ENCODE measurements around the gene RNU6-1.

RNU6-1 gene

GRCh38 chr15:67836955-67837354 is 2.9 kb downstream of the RNU6-1 start:
- Histone ChIP-seq H3K4me3 (replicated peaks; ENCODE audit: insufficient read depth, low read length) (no peak overlapping the region), H3K27me3 (ENCODE audit: insufficient read depth, poor library complexity, severe bottlenecking) (no peaks in the 10 kb centered on the region), H3K27ac (replicated peaks) (no peak overlapping the region)
- TF ChIP-seq GABPA (IDR thresholded peaks at IDR 0.05; ENCODE audit: low read depth) (no peak), SPI1 (IDR thresholded peaks at IDR 0.05; ENCODE audit: borderline replicate concordance, low read depth) (no peak), POLR2AphosphoS5 (IDR thresholded peaks at IDR 0.05; ENCODE audit: low read depth) (no peak), REST (IDR thresholded peaks at IDR 0.05; ENCODE audit: insufficient replicate concordance, low read depth) (no peak)
- TF ChIP-seq, protein P1, sequence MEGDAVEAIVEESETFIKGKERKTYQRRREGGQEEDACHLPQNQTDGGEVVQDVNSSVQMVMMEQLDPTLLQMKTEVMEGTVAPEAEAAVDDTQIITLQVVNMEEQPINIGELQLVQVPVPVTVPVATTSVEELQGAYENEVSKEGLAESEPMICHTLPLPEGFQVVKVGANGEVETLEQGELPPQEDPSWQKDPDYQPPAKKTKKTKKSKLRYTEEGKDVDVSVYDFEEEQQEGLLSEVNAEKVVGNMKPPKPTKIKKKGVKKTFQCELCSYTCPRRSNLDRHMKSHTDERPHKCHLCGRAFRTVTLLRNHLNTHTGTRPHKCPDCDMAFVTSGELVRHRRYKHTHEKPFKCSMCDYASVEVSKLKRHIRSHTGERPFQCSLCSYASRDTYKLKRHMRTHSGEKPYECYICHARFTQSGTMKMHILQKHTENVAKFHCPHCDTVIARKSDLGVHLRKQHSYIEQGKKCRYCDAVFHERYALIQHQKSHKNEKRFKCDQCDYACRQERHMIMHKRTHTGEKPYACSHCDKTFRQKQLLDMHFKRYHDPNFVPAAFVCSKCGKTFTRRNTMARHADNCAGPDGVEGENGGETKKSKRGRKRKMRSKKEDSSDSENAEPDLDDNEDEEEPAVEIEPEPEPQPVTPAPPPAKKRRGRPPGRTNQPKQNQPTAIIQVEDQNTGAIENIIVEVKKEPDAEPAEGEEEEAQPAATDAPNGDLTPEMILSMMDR (IDR thresholded peaks at IDR 0.05; ENCODE audit: insufficient read depth, low read length) = no peak
- no peak for DNase-seq (ENCODE audit: low read depth in 1 of 2, low spot score in 1 of 2)

DNA sequence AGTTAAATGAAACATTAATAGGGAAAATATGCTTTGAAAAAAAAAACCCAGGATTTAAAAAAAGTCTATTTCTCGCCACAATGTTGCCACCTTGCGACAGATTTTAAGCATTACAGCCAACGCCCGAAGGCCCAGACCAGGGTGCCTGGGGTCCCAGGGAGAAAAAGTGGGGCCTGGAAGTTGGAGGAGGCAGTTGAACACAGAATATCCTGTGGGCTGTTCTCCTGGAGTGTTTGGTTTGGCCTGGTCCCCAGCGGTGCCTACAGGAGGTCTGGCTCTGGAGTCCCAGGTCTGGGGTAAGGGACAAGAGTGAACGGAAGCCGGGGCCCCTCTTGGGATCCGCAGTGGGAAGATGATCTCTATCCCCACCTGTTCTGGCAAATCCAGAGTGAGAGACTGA is 3.4 kb downstream of the RNU6-1 start:
- TF ChIP-seq, protein P1 (IDR thresholded peaks at IDR 0.05; ENCODE audit: insufficient read depth, low read length) = peak; percentile 54
- TF ChIP-seq GABPA (IDR thresholded peaks at IDR 0.05; ENCODE audit: low read depth) = no peak
- no peak overlapping the region for H3K4me3 ChIP-seq (replicated peaks; ENCODE audit: insufficient read depth, low read length)
- H3K27ac ChIP-seq (replicated peaks) = no peak overlapping the region
- no peaks in the 10 kb centered on the region for H3K27me3 ChIP-seq (ENCODE audit: insufficient read depth, poor library complexity, severe bottlenecking)
- no peak for DNase-seq (ENCODE audit: low read depth in 1 of 2, low spot score in 1 of 2)

DNA sequence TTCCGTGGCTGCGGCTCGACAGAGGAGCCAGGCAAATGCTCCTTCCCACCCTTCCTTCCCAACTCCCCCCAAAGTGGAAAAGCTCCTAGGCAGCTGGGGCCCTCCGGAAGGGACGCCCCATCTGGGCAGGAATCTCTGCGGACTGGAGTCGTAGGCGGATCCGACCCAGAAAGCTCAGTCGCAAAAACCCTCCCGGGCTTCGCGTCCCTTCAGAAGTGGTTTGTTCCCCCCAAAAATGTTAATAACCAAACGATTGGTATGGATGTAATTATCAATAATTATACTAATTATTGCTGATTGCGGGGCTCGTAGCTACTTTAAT is 3.8 kb downstream of the RNU6-1 start:
- Histone ChIP-seq H3K27me3 (ENCODE audit: insufficient read depth, poor library complexity, severe bottlenecking) (no peaks in the 10 kb centered on the region), H3K27ac (replicated peaks) (no peak overlapping the region), H3K4me3 (replicated peaks; ENCODE audit: insufficient read depth, low read length) (no peak overlapping the region)
- TF ChIP-seq REST (IDR thresholded peaks at IDR 0.05; ENCODE audit: insufficient replicate concordance, low read depth) (no peak), POLR2AphosphoS5 (IDR thresholded peaks at IDR 0.05; ENCODE audit: low read depth) (no peak), SPI1 (IDR thresholded peaks at IDR 0.05; ENCODE audit: borderline replicate concordance, low read depth) (no peak), GABPA (IDR thresholded peaks at IDR 0.05; ENCODE audit: low read depth) (no peak)
- TF ChIP-seq, protein P1 (IDR thresholded peaks at IDR 0.05; ENCODE audit: insufficient read depth, low read length) = no peak
- DNase-seq (ENCODE audit: low read depth in 1 of 2, low spot score in 1 of 2) = no peak

DNA sequence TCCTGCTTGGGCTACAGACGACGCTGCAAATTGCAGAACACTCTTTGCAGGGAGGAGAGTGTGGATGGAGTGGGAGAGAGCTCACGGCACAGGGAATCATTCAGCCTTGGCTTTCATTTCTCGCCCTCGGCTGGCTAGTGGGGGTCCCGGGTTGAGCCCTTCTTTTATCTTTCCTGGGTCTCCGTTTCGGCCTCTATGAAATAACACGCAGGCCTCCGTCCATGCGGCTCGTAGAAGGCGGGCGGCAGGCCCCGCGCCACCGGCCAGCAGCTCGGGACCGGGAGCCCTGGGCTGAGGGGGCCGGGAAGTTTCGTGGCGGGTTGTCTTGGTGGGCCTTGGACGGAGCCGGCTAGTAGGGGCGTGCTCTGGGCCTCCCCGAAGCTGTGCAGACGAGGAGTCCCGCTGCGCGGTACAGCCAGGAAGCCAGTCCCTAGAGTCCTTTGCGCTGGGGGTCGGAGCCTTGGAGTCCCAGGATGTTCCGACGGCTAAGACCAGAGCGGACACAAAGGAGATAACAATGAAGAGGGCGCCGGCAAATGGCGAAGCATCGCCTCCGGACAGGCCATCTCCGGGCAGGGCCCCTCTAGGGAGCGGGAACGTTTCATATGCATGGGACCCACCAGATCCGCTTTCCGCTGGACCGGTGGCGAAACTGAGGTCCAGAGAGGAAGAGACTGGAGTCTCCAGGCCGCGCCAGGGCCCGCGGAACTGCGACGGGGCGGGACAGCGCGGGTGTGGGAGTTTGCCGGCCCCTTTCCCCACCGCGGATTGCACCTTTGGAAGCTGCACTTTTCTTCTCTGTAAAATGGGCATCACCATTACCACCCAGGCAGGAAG is 4.3 kb downstream of the RNU6-1 start:
- Histone ChIP-seq H3K27me3 (ENCODE audit: insufficient read depth, poor library complexity, severe bottlenecking) (no peaks in the 10 kb centered on the region), H3K4me3 (replicated peaks; ENCODE audit: insufficient read depth, low read length) (no peak overlapping the region), H3K27ac (replicated peaks) (no peak overlapping the region)
- no peak for DNase-seq (ENCODE audit: low read depth in 1 of 2, low spot score in 1 of 2)
- no peak for TF ChIP-seq GABPA (IDR thresholded peaks at IDR 0.05; ENCODE audit: low read depth)
- no peak for TF ChIP-seq POLR2AphosphoS5 (IDR thresholded peaks at IDR 0.05; ENCODE audit: low read depth)
- TF ChIP-seq, protein P1 (IDR thresholded peaks at IDR 0.05; ENCODE audit: insufficient read depth, low read length) = no peak
- no peak for TF ChIP-seq REST (IDR thresholded peaks at IDR 0.05; ENCODE audit: insufficient replicate concordance, low read depth)
- no peak for TF ChIP-seq SPI1 (IDR thresholded peaks at IDR 0.05; ENCODE audit: borderline replicate concordance, low read depth)
